Esophagus squamous epithelium (tissue), 4 donors: ENCODE measurements around the gene TCF12.

Experiments
- POLR2A ChIP-seq, 4 donors: fragments of 450-650 bp; IDR thresholded peaks; one replicate each; pipeline ENCODE4 v1.6.1; 2017; ENCODE audit warnings: antibody characterized with exemption in 4 of 4, mild to moderate bottlenecking in 4 of 4, moderate library complexity in 3 of 4
- TF ChIP-seq, protein P1 (sequence below), 6 experiments: fragments of 450-650 bp in 4 of 6; fragments of 200-600 bp in 2 of 6; sonication (generic) in 2 of 6; IDR thresholded peaks; one replicate each; pipeline ENCODE4 v1.5.1; 2016 to 2019; ENCODE audit warnings: antibody characterized with exemption in 6 of 6, mild to moderate bottlenecking in 4 of 6, moderate library complexity in 4 of 6

DNA sequence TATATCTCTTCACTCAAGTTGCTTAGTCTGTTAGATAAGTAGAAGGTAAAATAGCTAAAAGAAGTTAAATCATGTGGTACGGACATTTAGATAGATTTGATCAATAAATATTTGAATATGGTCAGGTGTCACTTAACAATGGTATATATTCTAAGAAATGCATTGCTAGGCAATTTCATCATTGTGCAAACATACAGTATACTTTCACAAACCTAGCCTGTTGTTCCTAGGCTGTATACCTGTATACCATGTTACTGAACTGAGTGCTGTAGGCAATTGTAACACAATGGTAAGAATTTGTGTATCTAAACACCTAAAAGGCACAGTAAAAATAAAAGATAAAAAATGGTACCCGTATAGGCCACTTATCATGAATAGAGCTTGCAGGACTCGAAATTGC lies 345.1 kb downstream of the TCF12 start:
- TF ChIP-seq, protein P1, sequence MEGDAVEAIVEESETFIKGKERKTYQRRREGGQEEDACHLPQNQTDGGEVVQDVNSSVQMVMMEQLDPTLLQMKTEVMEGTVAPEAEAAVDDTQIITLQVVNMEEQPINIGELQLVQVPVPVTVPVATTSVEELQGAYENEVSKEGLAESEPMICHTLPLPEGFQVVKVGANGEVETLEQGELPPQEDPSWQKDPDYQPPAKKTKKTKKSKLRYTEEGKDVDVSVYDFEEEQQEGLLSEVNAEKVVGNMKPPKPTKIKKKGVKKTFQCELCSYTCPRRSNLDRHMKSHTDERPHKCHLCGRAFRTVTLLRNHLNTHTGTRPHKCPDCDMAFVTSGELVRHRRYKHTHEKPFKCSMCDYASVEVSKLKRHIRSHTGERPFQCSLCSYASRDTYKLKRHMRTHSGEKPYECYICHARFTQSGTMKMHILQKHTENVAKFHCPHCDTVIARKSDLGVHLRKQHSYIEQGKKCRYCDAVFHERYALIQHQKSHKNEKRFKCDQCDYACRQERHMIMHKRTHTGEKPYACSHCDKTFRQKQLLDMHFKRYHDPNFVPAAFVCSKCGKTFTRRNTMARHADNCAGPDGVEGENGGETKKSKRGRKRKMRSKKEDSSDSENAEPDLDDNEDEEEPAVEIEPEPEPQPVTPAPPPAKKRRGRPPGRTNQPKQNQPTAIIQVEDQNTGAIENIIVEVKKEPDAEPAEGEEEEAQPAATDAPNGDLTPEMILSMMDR (IDR thresholded peaks at IDR 0.05), result no peak
- TF ChIP-seq POLR2A (IDR thresholded peaks at IDR 0.05), result no peak
